Keratinocyte (primary cell): ENCODE results near the gene BTG1. TPM values are rescaled to one million over a fixed set of nuclear protein-coding genes. Genes with fewer than 3 reads are reported as not detected.

Experiments used
- DNase-seq: peaks from one replicate; pipeline ENCODE4 v3.0.0-alpha.2; 2011; ENCODE audit warnings: low read depth, missing footprints, low spot score
- FAIRE-seq: peaks from 2 replicates; lab custom pipeline; 2011; peaks lifted over from hg19 to GRCh38; lab: Jason Lieb, UNC
- H2AFZ ChIP-seq: 2 replicates; pipeline ENCODE4 v1.6.0; 2012; ENCODE audit warnings: low read length, control low read depth, inconsistent platforms; ENCODE audit not compliant: control insufficient read depth
- H3K27ac ChIP-seq: 2 replicates; pipeline ENCODE4 v1.5.1; 2011; ENCODE audit warnings: low read length; ENCODE audit not compliant: control insufficient read depth, insufficient read depth
- H3K27me3 ChIP-seq: 3 replicates; pipeline ENCODE4 v1.6.0; 2011; ENCODE audit warnings: low read length; ENCODE audit not compliant: control insufficient read depth, insufficient read depth; ENCODE audit errors: extremely low read depth
- H3K36me3 ChIP-seq, 2 experiments: 2 replicates in 1 of 2; 3 replicates in 1 of 2; pipeline ENCODE4 v1.5.1; 2011; ENCODE audit warnings: low read length in 2 of 2, mild to moderate bottlenecking in 1 of 2; ENCODE audit not compliant: control insufficient read depth in 2 of 2, insufficient read depth in 2 of 2; ENCODE audit errors: extremely low read depth in 1 of 2
- H3K4me1 ChIP-seq: 3 replicates; pipeline ENCODE4 v1.5.1; 2011; ENCODE audit warnings: low read length; ENCODE audit not compliant: control insufficient read depth, insufficient read depth; ENCODE audit errors: extremely low read depth
- H3K4me2 ChIP-seq: 3 replicates; pipeline ENCODE4 v1.6.0; 2011; ENCODE audit warnings: low read depth, low read length; ENCODE audit not compliant: control insufficient read depth, insufficient read depth; ENCODE audit errors: extremely low read depth
- H3K4me3 ChIP-seq, 3 experiments: fragments of 200-600 bp in 1 of 3; sonication (generic) in 1 of 3; 2 replicates in 2 of 3; 3 replicates in 1 of 3; pipeline ENCODE4 v1.5.1; 2011 to 2016; ENCODE audit warnings: low read length in 3 of 3, mild to moderate bottlenecking in 3 of 3, control low read depth in 2 of 3, inconsistent platforms in 1 of 3, low read depth in 1 of 3, mixed read lengths in 1 of 3, mixed run types in 1 of 3, moderate library complexity in 1 of 3; ENCODE audit not compliant: control insufficient read depth in 2 of 3, insufficient read depth in 2 of 3; ENCODE audit errors: extremely low read depth in 1 of 3
- H3K79me2 ChIP-seq: 2 replicates; pipeline ENCODE4 v1.6.0; 2012; ENCODE audit warnings: low read length; ENCODE audit not compliant: control insufficient read depth, insufficient read depth
- H3K9ac ChIP-seq: 3 replicates; pipeline ENCODE4 v1.6.0; 2011; ENCODE audit warnings: low read length; ENCODE audit not compliant: control insufficient read depth, insufficient read depth; ENCODE audit errors: extremely low read depth
- H3K9me1 ChIP-seq: 3 replicates; pipeline ENCODE4 v1.6.0; 2011; ENCODE audit warnings: low read length; ENCODE audit not compliant: control insufficient read depth, insufficient read depth; ENCODE audit errors: extremely low read depth
- H3K9me3 ChIP-seq: 2 replicates; pipeline ENCODE4 v1.5.1; 2012; ENCODE audit warnings: low read depth, low read length; ENCODE audit not compliant: control insufficient read depth
- H4K20me1 ChIP-seq: 3 replicates; pipeline ENCODE4 v1.6.0; 2011; ENCODE audit warnings: low read length; ENCODE audit not compliant: control insufficient read depth, insufficient read depth; ENCODE audit errors: extremely low read depth
- EZH2 ChIP-seq: IDR thresholded peaks from one replicate; pipeline ENCODE4 v1.6.1; 2012; ENCODE audit warnings: inconsistent platforms, mild to moderate bottlenecking, low read length, moderate library complexity
- dilution Hi-C: fragments of 300-500 bp; cut with MboI; formaldehyde crosslinking; loops from one replicate; pipeline ENCODE4 v1.7.0; 2020; ENCODE audit warnings: low sequenced_read_pairs; ENCODE audit not compliant: extremely low pct_ligation_motif_present
- polyA plus RNA-seq, 5 experiments: library from polyadenylated mRNA; depleted of rRNA in 3 of 5; stranded (reverse) in 3 of 5; stranded (forward) in 1 of 5; unstranded in 1 of 5; fragments of >200 nt; gene quantifications; 1 replicate in 1 of 5; 2 replicates in 3 of 5; 3 replicates in 1 of 5; pipeline versions ENCODE4 v1.2.1 to v1.2.3, GENCODE V29; 2011 to 2012; ENCODE audit warnings: missing spikeins in 2 of 5, low read depth in 1 of 5, low replicate concordance in 1 of 5
- TF ChIP-seq, protein P1 (sequence below), 3 experiments: IDR thresholded peaks in 1 of 3; conservative IDR thresholded peaks in 1 of 3; optimal IDR thresholded peaks in 1 of 3; 2 replicates in 2 of 3; 3 replicates in 1 of 3; pipeline versions ENCODE3 to v1.5.1; 2011; ENCODE audit warnings: low read length in 3 of 3, mild to moderate bottlenecking in 3 of 3, moderate library complexity in 2 of 3, control low read depth in 1 of 3, inconsistent platforms in 1 of 3; ENCODE audit not compliant: insufficient read depth in 2 of 3; ENCODE audit errors: extremely low read depth in 1 of 3

Gene BTG1
- polyA plus RNA-seq, 1 donor (not counting 4 experiments of a cell fraction or from before 2014, with no cell fraction given), result 40.7 TPM

GRCh38 chr12:92105110-92105509 is 40.5 kb downstream of the BTG1 start:
- Histone ChIP-seq H3K4me2 (no peak overlapping the region), H4K20me1 (no peaks in the 10 kb centered on the region), H3K27ac (no peak overlapping the region), H3K36me3 (no peaks in the 10 kb centered on the region), H3K79me2 (no peaks in the 10 kb centered on the region), H2AFZ (no peak overlapping the region), H3K27me3 (no peaks in the 10 kb centered on the region), H3K4me1 (no peaks in the 10 kb centered on the region), H3K9me3 (no peaks in the 10 kb centered on the region), H3K9me1 (no peaks in the 10 kb centered on the region), H3K9ac (no peak overlapping the region), H3K4me3 (no peak overlapping the region)
- DNase-seq (no peak), FAIRE-seq (no peak)
- no peak for TF ChIP-seq EZH2
- TF ChIP-seq, protein P1, sequence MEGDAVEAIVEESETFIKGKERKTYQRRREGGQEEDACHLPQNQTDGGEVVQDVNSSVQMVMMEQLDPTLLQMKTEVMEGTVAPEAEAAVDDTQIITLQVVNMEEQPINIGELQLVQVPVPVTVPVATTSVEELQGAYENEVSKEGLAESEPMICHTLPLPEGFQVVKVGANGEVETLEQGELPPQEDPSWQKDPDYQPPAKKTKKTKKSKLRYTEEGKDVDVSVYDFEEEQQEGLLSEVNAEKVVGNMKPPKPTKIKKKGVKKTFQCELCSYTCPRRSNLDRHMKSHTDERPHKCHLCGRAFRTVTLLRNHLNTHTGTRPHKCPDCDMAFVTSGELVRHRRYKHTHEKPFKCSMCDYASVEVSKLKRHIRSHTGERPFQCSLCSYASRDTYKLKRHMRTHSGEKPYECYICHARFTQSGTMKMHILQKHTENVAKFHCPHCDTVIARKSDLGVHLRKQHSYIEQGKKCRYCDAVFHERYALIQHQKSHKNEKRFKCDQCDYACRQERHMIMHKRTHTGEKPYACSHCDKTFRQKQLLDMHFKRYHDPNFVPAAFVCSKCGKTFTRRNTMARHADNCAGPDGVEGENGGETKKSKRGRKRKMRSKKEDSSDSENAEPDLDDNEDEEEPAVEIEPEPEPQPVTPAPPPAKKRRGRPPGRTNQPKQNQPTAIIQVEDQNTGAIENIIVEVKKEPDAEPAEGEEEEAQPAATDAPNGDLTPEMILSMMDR (optimal IDR thresholded peaks at IDR 0.05 in 1 of 3, IDR thresholded peaks at IDR 0.05 in 1 of 3, conservative IDR thresholded peaks at IDR 0.05 in 1 of 3; ENCODE audit: extremely low read depth in 1 of 3, insufficient read depth in 2 of 3, low read length in 3 of 3), result no peak
- dilution Hi-C loops, result no loop called here

GRCh38 chr12:92102606-92103005 is 43.0 kb downstream of the BTG1 start:
- DNase-seq (no peak), FAIRE-seq (no peak)
- no peaks in the 10 kb centered on the region for H3K9me3 ChIP-seq
- no peak overlapping the region for H3K4me2 ChIP-seq
- no peaks in the 10 kb centered on the region for H3K9me1 ChIP-seq
- no peak overlapping the region for H2AFZ ChIP-seq
- no peak overlapping the region for H3K9ac ChIP-seq
- H3K4me3 ChIP-seq, result no peak overlapping the region
- dilution Hi-C loops, result no loop called here
- H3K27ac ChIP-seq, result no peak overlapping the region
- H4K20me1 ChIP-seq, result no peaks in the 10 kb centered on the region
- TF ChIP-seq, protein P1 (optimal IDR thresholded peaks at IDR 0.05 in 1 of 3, IDR thresholded peaks at IDR 0.05 in 1 of 3, conservative IDR thresholded peaks at IDR 0.05 in 1 of 3; ENCODE audit: extremely low read depth in 1 of 3, insufficient read depth in 2 of 3, low read length in 3 of 3), result no peak
- no peak for TF ChIP-seq EZH2
- H3K27me3 ChIP-seq, result no peaks in the 10 kb centered on the region
- no peaks in the 10 kb centered on the region for H3K36me3 ChIP-seq
- H3K79me2 ChIP-seq, result no peaks in the 10 kb centered on the region
- H3K4me1 ChIP-seq, result no peaks in the 10 kb centered on the region
